ENCODE measurements around the gene ENC1.

Gene ENC1

DNA sequence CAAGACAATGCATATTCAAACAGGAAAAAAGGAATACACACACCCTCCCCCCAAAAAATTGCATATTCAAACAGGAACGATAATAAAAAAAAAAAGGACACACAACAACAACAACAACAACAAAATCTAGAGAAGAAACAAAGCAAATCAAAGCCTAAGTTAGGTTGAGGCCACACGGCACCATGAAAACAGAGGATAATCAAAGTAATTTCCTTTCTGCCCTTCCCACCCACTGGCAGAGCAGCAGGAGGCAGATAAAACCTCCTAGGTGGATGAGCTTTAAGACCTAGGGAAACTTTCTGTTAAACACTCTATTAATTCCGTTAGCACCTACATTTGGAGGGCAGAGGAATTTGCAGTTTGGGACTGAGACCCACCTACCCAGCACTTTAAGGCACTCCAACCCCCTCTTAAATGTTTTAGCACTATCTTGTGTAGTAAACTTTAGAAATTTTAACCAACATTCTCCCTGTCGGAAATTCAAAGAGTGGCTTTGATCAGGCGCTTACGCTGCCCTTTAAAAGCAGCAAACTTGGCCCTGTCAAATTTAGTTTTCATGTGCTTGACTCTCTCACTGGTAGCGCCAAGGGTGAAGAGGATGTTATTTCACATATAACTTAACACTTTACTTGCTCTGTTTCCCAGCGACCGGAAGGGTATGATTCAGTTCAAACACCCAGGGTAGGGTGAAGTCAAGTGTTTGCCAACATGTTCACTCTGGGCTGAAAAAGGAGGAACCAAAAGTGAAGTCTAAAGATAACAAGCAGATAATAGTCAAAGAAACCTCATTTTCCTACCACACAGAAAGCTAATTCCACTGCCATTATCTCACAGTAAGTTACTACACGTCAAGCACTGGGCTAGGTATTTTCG lies 9.2 kb downstream of the ENC1 start:
- peak in 1 of 14 donors; percentile 11 for DNase-seq

DNA sequence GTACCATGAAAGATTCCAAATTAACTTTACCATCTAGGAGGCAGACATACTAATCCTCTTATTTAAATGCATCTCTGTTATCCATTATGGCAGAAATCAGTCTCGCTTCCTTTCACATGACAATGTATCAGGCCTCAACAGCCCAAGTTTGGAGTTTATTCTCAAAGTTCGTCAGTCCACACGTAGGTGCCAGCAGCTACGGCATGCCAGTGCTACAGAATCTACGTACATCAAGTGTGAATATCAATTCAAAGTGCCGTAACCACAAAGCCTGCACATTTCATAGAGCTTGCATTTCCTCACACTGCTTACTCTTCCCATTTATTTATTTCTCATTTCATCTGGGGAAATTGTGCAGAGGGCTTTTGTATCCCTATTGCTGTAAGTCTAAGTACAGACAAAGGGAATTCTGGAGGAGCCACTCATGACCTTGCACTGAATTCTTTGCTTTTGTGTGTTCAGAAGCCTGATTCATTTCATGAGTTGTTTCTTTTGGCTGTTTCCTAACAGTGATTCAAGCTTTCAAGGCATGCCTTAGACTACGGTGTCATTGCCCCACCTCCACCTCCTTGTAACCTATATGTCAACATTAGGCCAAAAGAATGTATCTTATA lies 10.0 kb downstream of the ENC1 start:
- no peak for DNase-seq

DNA sequence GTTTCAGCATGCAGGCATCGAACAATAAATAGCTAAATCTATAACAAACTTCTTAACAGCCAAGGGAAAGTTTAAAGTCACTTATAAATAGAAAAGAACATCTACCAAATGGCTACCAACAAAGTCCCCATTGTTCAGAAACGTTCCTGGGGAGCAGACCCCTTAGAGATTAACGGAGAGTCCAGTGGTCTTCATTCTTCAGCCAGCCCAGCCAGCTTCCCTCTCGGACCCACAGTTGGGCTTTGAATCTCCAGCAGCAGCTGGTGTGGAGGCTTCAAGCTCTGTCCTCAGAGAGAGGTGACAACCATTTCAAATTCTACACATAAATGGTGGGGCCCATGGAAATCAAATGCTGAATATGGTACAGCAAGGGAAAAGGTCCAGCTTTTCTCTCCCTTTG lies 11.2 kb downstream of the ENC1 start:
- no peak for DNase-seq

DNA sequence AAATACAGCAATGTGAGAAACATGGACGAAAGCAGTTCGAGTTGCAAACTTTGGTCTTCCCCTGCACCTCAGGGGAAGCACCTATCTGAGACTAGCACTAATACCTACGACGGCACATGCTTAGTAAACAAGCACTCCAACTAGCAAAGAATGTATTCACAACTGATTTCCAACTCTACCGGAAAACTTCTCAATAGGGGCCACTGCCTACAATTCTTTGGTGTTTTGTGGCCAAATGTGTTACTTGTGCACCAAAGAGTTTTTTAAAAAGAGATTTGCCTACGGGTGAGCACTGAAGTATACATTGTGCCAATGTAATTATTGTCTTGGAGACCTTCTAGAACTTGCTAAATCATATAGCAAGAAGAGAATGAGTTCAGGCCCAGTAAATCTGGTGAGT lies 12.2 kb downstream of the ENC1 start:
- DNase-seq, result no peak

DNA sequence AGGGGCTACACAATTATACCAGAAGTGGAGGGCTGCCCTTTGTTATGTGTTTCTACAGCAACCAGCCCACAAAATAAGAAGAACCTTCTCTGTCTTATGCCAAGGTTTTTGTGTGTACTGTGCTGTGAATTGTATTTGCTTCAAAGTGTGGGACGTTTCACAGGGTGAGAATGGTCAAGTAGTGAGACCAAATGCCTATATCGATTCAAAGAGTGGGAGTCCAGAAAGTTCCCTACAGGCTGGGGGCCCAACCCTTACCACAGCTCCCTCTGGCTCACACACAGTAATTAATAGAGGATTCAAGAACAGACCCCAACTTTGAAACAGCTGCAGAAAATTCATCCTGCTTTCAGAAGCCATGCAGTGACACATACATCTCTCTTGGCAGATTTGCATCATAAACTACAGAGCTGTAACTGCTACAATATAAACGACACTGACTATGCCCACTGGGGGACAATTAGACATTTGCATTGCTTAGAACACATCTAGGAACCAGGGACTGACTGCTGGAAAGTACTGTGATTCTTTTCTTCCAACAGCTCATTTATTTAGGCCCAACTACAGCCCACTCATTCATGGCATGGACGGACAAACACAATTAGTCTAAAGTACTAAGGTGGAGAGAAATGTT lies 12.8 kb downstream of the ENC1 start:
- DNase-seq, result no peak

DNA sequence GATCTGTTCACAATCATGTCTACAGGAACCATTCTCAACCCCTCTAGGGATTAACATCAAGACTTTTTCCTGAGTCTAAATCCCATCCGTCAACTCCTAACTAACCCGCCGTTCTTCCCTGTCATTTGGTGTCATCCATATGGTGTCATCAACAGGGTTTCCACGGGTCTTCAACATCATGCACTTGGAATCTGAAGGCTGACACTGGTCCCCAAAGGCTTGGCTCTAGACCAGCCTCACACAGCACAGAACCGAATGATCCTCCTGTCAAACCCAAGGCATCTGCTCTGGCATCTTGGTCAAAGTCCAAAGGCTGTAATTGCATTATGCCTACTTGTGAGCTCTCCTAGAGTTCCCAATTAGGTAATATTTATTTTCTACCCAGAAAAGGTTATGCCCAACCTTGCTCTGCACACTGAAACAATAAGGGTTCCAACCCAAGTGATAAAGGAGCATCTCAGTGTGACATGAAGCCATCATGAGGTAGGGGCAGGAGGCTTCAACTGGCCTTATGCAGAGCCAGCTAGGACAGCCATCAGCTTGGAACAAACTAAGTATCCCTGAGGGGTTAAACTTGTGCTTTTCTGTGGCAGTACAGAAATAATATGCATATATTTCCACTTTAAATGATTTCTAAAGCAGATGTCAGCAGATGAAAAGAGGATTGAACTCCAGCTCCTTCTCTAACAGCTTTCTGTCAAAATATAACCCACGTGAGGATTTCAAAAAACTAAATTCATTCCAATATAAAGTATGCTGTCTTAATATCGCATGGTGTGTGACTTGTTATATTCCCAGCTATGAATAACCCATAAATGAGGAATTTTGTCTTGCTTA lies 13.9 kb downstream of the ENC1 start:
- no peak for DNase-seq

DNA sequence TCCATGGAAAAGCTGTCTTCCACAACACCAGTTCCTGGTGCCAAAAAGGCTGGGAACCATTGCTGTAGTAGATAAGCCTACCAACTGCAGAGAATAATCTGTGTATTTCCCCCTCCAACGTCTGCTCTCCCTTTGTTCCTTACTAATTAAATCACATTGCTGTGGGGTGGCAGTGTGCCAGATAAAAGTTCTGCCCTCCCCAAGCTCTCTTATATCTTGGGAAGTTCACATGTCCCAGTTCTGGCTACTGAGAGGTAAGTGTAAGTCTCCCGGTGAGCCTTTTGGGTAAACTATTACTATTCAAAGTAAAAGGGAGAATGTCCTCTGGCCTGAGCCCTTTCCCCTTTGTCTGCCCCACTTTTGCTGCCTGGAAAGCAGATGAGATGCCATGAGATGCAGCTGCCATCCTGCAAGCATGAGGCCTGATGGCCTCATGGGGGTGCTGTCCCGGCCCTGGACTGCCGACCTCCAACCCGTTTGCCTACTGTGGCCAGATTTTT lies 14.7 kb downstream of the ENC1 start:
- DNase-seq, result no peak

DNA sequence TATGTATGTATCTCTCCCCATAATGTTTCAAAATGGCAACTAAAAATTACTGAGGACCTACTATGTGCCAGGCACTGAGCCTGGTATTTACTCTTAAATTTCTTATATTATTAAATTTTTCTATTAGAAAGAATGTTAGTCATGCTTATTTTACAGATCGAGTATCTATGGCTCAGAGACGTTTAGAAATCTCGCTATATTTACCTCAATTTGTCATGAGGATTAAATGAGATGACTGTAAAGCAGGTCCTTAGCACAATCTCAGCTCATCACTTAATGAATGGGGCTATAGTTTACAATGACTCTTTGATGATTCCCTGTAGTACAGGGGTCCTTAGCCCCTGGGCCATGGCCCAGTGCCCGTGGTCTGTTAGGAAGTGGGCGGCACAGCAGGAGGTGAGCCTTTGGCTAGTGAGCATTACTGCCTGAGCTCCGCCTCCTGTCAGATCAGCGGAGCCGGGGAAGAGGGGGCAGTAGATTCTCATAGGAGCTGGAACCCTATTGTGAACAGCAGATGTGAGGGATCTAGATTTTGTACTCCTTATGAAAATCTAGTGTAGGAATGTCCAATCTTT lies 15.5 kb downstream of the ENC1 start:
- DNase-seq, result no peak

DNA sequence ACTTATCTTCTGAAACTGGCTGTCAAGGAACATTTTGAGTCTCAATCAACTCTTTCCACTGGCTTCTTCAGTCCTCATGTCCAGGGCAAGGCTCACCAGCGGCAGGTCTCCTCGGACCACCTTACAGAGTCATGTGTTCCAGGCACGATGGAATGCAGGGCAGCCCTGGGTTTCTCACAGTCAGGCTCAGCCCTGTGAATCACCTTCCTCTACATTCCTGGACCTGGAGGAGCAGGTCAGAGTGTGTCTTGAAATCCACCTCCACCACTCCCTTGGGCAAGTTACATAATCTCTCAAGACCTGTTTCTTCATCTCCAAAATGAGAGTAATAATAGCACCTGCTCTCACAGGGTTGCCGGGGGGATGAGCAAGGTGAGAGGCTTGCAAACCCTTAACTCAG lies 16.0 kb downstream of the ENC1 start:
- DNase-seq, result no peak

DNA sequence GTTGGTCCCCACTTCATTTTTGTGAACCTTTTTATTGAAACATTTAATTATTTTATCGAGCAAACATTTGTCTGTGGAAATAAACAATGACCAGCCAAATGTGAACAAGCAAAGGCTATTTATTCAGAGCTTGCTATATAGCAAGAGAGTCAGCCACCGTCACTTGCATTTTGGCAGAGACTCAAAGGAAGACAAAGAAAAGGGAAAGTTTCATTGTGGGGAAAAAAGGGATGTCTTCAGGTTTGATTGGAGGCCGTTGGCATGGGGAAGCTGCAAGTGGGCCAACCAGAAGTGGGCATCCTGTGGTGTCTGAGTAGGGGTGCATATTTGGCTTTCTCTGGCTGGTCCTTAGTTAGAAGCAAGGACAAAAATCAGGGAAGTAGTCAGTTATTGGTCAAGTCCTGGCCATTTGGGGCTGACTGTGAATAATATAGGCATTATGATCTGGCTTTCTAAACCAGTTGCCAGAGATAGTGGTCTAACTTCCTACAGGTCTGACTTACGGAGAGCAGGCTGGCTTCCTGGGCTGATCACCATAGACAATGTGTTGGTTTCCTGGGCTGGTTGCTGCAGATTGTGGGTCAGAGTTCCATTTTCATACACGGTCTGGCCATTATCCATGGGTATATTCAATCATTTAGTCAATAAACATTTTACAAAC lies 16.6 kb downstream of the ENC1 start:
- no peak for DNase-seq

DNA sequence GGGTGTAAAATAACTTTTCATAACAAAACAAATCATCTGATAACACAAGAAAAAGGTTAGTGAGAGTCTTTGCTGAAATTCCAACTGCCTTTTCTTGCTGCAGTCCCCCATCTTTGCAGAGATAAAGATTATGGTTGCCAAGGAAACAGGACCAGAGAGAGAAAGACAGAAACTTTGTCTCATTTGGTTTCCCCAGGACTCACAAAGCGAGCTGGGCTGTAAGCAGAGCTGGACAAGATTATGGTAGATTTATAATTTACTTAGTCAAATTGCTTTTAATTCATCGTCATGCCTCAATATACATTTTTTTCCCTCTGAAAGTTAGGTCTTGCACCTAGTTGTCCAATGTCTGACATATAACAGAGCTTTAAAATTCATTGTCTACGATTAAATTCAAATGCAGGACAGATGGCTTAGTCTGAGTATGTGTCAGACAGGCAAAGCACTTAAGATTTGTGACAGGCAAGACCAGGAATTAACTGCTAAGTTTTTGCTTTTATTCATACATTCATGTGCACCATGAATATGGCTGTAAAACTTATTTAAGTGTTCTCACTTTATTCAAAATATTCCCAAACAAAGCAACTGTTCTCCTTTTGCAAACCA lies 17.4 kb downstream of the ENC1 start:
- DNase-seq, result no peak

DNA sequence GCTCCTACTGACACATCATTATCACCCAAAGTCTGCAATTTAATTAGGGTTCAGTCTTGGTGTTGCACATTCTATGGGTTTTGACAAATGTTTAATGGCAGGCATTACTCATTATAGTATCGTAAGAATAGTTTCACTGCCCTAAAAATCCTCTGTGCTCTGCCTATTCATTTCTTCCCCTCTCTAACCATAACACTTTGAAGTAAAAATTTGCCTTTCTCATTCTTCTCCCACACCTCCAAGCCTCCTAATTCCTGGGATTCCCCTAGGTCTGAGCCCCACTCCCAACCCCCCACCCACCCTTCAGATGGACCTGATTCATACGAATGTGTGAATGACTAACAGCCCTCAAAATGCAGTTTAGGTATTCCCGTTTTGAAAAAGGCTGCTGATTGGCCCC lies 18.4 kb downstream of the ENC1 start:
- DNase-seq, result no peak

DNA sequence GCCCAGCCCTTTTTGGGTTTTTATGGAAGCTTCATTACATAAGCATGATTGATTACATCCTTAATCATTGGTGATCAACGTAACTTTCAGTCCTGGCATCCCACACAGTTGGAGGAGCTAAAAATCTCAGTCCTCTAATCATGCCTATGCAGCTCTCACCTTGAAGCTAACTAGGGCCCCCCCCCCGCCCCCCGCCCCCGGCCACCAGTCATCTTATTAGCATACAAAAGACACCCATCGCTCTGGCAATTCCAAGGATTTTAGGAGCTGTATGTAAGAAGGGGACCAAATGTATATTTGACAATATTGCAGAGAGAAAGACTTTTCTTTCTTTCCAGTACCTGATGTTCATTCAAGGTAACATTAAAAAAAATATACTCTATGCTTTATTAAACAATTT lies 19.0 kb downstream of the ENC1 start:
- no peak for DNase-seq

DNA sequence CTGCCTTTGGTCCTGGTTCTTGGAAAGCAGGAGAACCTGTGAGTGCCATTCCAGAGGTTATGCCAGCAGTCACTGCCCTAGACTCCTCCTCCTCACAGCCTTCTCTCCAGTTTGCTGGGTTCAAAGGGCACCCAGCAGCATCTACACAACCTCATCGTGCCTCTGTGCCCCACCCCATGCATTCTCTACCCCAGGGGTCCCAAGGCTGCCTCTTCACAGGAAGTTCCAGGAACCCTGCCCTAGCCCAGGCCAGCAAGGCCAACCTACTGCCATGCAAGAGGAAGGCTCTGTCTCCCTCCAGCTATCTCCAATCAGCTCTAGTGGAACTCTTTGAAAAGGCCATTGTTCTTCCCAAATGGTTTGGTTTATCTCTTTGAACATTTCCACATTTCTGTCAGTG lies 21.2 kb downstream of the ENC1 start:
- no peak for DNase-seq

DNA sequence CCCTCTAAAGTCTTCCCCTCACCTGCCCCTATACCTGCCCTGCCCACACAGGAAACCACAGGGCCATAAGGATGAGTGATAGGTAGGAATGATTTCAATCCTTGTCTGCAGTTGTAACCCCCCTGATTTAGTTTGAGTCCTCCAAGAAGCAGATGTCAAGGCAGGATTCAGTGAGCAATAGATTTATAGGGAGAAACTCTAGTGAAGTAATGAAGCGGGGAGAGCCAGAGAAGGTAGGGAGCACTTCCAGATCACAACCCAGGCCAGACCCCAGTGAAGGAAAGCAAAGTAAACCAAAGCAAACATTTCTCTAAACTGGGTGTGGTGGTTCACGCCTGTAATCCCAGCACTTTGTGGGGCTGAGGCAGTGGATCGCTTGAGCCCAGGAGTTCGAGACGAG lies 22.4 kb downstream of the ENC1 start:
- DNase-seq, result no peak

DNA sequence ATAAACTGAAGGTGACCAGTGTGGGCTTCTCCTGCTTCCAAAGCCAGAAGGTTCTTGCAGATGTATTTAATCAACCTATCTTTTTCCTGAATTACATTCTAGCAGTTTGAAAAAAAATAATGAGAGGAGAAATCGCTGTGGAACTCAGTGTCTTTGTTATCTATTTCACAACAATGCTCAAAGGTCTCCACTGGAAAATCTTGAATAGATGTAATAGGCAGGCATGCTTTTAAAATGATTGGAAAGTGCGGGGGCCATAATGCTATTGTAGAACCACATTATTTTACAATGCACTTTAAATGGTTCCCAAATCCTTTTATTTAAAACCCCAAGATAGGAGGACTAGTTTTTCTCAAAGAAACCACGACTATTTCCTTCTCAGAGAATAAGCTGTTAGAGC lies 23.3 kb downstream of the ENC1 start:
- no peak for DNase-seq

DNA sequence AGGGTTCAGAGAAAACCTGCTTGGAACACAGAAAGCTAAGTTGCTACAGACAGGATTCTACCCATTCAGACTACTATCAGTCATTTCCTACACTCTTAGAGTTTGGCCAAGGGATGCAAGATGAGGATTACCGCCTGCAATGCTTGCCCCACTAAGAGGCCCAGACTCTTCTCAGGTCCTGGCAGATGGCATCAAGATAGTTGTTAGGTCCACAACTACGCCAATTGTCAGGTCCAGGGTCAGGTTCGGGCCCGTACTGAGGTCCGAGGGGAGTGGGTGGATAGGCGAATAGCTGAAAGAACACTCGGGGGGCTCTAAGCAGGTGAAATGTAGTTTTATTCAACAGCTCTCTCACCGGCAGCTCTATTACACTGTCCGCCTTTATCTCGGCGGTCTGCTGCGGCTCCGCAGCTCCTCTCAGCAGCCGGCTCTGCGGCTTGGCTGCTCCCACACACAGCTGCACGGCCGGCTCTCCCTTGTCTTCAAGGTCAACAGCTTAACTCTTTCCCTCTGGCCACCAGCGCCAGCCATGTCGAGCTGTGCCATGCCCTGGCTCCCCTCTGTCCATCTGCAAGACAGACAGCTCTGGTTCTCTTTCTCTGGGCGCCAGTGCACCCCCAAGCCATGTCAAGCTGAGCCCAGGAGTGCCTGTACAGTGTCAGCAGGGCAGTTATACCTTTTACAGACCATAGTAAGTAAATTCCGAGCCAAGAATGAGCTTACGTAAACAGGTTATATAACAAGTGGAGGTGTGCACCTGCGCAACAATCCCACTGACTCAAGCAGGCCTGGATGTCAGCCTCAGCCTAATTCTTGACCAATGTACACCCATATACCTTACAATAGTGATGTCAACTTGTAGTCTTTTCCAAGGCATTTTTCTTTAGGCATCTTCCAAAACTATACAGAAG lies 24.0 kb downstream of the ENC1 start:
- no peak for DNase-seq

DNA sequence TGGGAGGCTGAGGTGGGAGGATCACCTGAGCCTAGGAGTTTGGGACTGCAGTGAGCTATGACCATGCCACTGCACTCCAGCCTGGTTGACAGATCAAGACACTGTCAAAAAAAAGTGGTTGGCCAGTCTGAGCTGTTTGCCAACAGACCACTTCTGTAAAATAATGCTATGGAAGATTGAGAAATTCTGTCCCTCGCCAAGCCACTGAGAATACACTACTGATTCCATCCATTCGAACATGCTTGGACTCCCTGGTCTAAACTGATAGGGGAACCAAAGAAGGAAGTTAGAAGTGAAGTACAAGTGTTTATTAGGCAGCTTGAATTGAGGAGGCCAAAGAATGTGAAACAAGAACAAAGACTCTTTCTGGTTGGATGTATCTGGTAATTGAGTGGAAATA lies 27.2 kb downstream of the ENC1 start:
- peak in 1 of 14 donors; percentile 10 for DNase-seq

DNA sequence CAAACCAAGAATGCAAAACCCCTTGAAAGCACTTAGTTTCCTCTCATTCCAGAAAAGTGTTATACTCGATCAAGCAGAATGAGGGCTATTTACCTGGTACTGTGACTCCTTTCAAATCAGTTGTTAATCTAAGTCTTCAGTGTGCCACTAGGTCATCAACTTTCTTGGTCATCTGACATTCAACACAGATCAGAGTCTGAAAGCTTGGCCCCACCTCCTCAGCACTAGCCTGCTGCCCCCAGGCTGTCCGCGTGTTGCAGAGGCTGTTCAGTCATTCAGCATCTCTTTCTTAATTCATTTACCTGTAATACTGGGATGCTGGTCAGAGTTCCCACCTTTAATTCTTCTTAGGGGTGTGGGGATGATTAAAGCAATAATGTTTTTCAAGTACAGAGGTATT lies 28.5 kb downstream of the ENC1 start:
- no peak for DNase-seq

All from C1 segment of cervical spinal cord (tissue), 14 donors.